Ovary (tissue), 3 donors: ENCODE measurements around the gene MEGF6.

Source experiments
- CTCF ChIP-seq, 3 donors: fragments of 450-650 bp in 2 of 3; fragments of 200-600 bp in 1 of 3; IDR thresholded peaks; one replicate each; pipeline versions ENCODE4 v1.5.1 to v1.8.0; 2016 to 2022; ENCODE audit warnings: antibody characterized with exemption in 3 of 3, mild to moderate bottlenecking in 1 of 3
- EP300 ChIP-seq: sonication (generic); formaldehyde crosslinking; IDR thresholded peaks from one replicate; pipeline ENCODE4 v1.6.1; 2017; ENCODE audit warnings: antibody characterized with exemption
- POLR2A ChIP-seq: fragments of 450-650 bp; IDR thresholded peaks from one replicate; pipeline ENCODE4 v1.6.1; 2017; ENCODE audit warnings: antibody characterized with exemption, mild to moderate bottlenecking, moderate library complexity
- donor health status: DM: no; HTN: no; CAD: no.

- TF ChIP-seq CTCF (IDR thresholded peaks at IDR 0.05) (no peak), POLR2A (no peak), EP300 (no peak)
Measured at GRCh38 chr1:3566951-3567804, 44.1 kb downstream of the MEGF6 start.
